GM21737 (cell line): ENCODE results near the gene LLPH.
"Not testable (repeated sequence)": the region's sequence is repeated elsewhere in the genome, so short reads cannot be mapped to it uniquely, and the experiment has no call there.

Experiments
- ATAC-seq: cut with Tn5 transposase; IDR thresholded peaks from one replicate; pipeline ENCODE4 v1.9.1; 2021; ENCODE audit warnings: mild to moderate bottlenecking, moderate library complexity; ENCODE audit not compliant: unreplicated experiment

LLPH gene

GRCh38 chr12:66130267-66131066, at the start of gene LLPH:
Gene LLPH, minus strand, starts transcription at chr12:66130750. Its CDS starts 1,644 bp downstream, at chr12:66129106.
- peak; percentile 97 for ATAC-seq

GRCh38 chr12:66176105-66176900, 45.8 kb upstream of the LLPH start:
- ATAC-seq = no peak

- not testable (repeated sequence) for ATAC-seq
These were observed 44.1 kb upstream of the LLPH start for GRCh38 chr12:66174391-66175325.

- ATAC-seq = no peak
These were observed 40.1 kb upstream of the LLPH start for GRCh38 chr12:66170606-66171005.

GRCh38 chr12:66169221-66170170, 38.9 kb upstream of the LLPH start, which contains the start of gene TMBIM4:
Gene TMBIM4, minus strand, starts transcription at chr12:66169996. Its CDS starts 45 bp downstream, at chr12:66169951.
- peak; percentile 85 for ATAC-seq

- no peak for ATAC-seq
These were observed 37.9 kb upstream of the LLPH start for GRCh38 chr12:66168410-66168809.

GRCh38 chr12:66166561-66166960, 36.0 kb upstream of the LLPH start:
- ATAC-seq = no peak

- ATAC-seq = no peak
These were observed 34.6 kb upstream of the LLPH start for GRCh38 chr12:66165141-66165540.

- no peak for ATAC-seq
These were observed 33.8 kb upstream of the LLPH start for GRCh38 chr12:66164349-66164821.

- ATAC-seq = no peak
These were observed 32.7 kb upstream of the LLPH start for GRCh38 chr12:66163289-66163688.

- ATAC-seq = no peak
These were observed 32.2 kb upstream of the LLPH start for GRCh38 chr12:66162701-66163100.

- ATAC-seq = no peak
These were observed 30.2 kb upstream of the LLPH start for GRCh38 chr12:66160704-66161103.

GRCh38 chr12:66159123-66159522, 28.6 kb upstream of the LLPH start:
- no peak for ATAC-seq

- no peak for ATAC-seq
These were observed 26.1 kb upstream of the LLPH start for GRCh38 chr12:66156654-66157053.

- no peak for ATAC-seq
These were observed 24.2 kb upstream of the LLPH start for GRCh38 chr12:66154776-66155175.

GRCh38 chr12:66152732-66153131, 22.2 kb upstream of the LLPH start:
- ATAC-seq = no peak

GRCh38 chr12:66149702-66150398, 19.3 kb upstream of the LLPH start:
- no peak for ATAC-seq

GRCh38 chr12:66144791-66145754, 14.5 kb upstream of the LLPH start:
- ATAC-seq = no peak
